HL-60 (cell line): ENCODE data around the gene MRPL42.

Source experiments
- DNase-seq, 2 experiments: peaks; one replicate each; pipeline ENCODE4 v3.0.0-alpha.2; 2010 to 2020; ENCODE audit warnings: low read depth in 1 of 2, low spot score in 1 of 2
- H3K27ac ChIP-seq: fragments of 250-450 bp; sonication (Bioruptor Pico); replicated peaks from 2 replicates; pipeline ENCODE4 v1.5.1; 2020; ENCODE audit warnings: mild to moderate bottlenecking, moderate library complexity
- H3K27me3 ChIP-seq: fragments of 250-450 bp; sonication (Bioruptor Pico); 2 replicates; pipeline ENCODE4 v1.5.1; 2021; ENCODE audit warnings: mild to moderate bottlenecking, moderate library complexity; ENCODE audit not compliant: insufficient read depth, poor library complexity, severe bottlenecking
- H3K4me3 ChIP-seq: replicated peaks from 2 replicates; pipeline ENCODE4 v1.5.1; 2011; ENCODE audit warnings: mild to moderate bottlenecking, control low read depth, low read length; ENCODE audit not compliant: insufficient read depth
- CTCF ChIP-seq: IDR thresholded peaks from one replicate; pipeline ENCODE4 v1.5.1; 2011; ENCODE audit warnings: low read length, control low read depth, inconsistent platforms; ENCODE audit not compliant: insufficient read depth
- GABPA ChIP-seq: IDR thresholded peaks from 2 replicates; pipeline ENCODE4 v1.6.1; 2012; ENCODE audit warnings: low read depth
- POLR2AphosphoS5 ChIP-seq: IDR thresholded peaks from 2 replicates; pipeline ENCODE4 v1.6.1; 2012; ENCODE audit warnings: low read depth
- REST ChIP-seq: IDR thresholded peaks from 2 replicates; pipeline ENCODE4 v1.6.1; 2012; ENCODE audit warnings: low read depth; ENCODE audit not compliant: insufficient replicate concordance
- SPI1 ChIP-seq: IDR thresholded peaks from 2 replicates; pipeline ENCODE4 v1.6.1; 2012; ENCODE audit warnings: low read depth, mild to moderate bottlenecking, borderline replicate concordance

MRPL42 gene

GRCh38 chr12:93434256-93434865 is 33.0 kb upstream of the MRPL42 start:
- no peak overlapping the region; the same call in 1 of the 2 replicates for H3K4me3 ChIP-seq
- H3K27me3 ChIP-seq = no peaks in the 10 kb centered on the region
- DNase-seq = no peak
- no peak overlapping the region for H3K27ac ChIP-seq
- no peak for TF ChIP-seq POLR2AphosphoS5

GRCh38 chr12:93438266-93439050 is 28.9 kb upstream of the MRPL42 start:
- H3K27ac ChIP-seq = no peak overlapping the region
- no peak overlapping the region for H3K4me3 ChIP-seq
- no peaks in the 10 kb centered on the region for H3K27me3 ChIP-seq
- TF ChIP-seq SPI1 (no peak), POLR2AphosphoS5 (no peak), GABPA (no peak), REST (no peak), CTCF (no peak)
- DNase-seq = no peak

- Histone ChIP-seq H3K27me3 (no peaks in the 10 kb centered on the region), H3K27ac (peak overlapping the region; percentile 93), H3K4me3 (peak overlapping the region; percentile 89)
- TF ChIP-seq CTCF = no peak
- TF ChIP-seq REST = no peak
- TF ChIP-seq SPI1 = no peak
- no peak for TF ChIP-seq POLR2AphosphoS5
- no peak for TF ChIP-seq GABPA
- no peak for DNase-seq
Measured at GRCh38 chr12:93440043-93440835, 27.1 kb upstream of the MRPL42 start.

GRCh38 chr12:93441081-93441616 is 26.2 kb upstream of the MRPL42 start:
- TF ChIP-seq CTCF (no peak), REST (no peak), GABPA (no peak), SPI1 (no peak), POLR2AphosphoS5 (no peak)
- peak overlapping the region; percentile 89 for H3K4me3 ChIP-seq
- H3K27me3 ChIP-seq = no peaks in the 10 kb centered on the region
- peak overlapping the region; percentile 93 for H3K27ac ChIP-seq
- no peak for DNase-seq
